SKM-1 treated with dmso at 0.1 percent for 144 hours (cell line): Measurements from ENCODE around the gene ATP4B.

Experiments
- DNase-seq: peaks from one replicate; lab custom pipeline; 2025; ENCODE audit not compliant: unreplicated experiment; lab: John Stamatoyannopoulos, UW

ATP4B gene

GRCh38 chr13:113643593-113643992, 14.4 kb downstream of the ATP4B start:
- no peak for DNase-seq

GRCh38 chr13:113642563-113642962, 15.4 kb downstream of the ATP4B start:
- no peak for DNase-seq

- no peak for DNase-seq
These were observed 16.6 kb downstream of the ATP4B start for GRCh38 chr13:113641426-113641825.

GRCh38 chr13:113639616-113640262, 18.3 kb downstream of the ATP4B start:
- no peak for DNase-seq

GRCh38 chr13:113638806-113639205, 19.2 kb downstream of the ATP4B start:
- DNase-seq = no peak

- DNase-seq = no peak
These were observed 19.7 kb downstream of the ATP4B start for GRCh38 chr13:113638173-113638746.

GRCh38 chr13:113637262-113638160, 20.5 kb downstream of the ATP4B start:
- DNase-seq = no peak

- no peak for DNase-seq
These were observed 21.6 kb downstream of the ATP4B start for GRCh38 chr13:113636266-113636963.

GRCh38 chr13:113635709-113636108, 22.3 kb downstream of the ATP4B start:
- no peak for DNase-seq

- no peak for DNase-seq
These were observed 23.0 kb downstream of the ATP4B start for GRCh38 chr13:113635048-113635420.

GRCh38 chr13:113634279-113635047, 23.5 kb downstream of the ATP4B start:
- DNase-seq = no peak

- no peak for DNase-seq
These were observed 24.5 kb downstream of the ATP4B start for GRCh38 chr13:113633485-113633873.

GRCh38 chr13:113632706-113633484, 25.1 kb downstream of the ATP4B start:
- no peak for DNase-seq

- no peak for DNase-seq
These were observed 26.5 kb downstream of the ATP4B start for GRCh38 chr13:113631341-113632095.

GRCh38 chr13:113630804-113631203, 27.2 kb downstream of the ATP4B start:
- DNase-seq = no peak

GRCh38 chr13:113630296-113630695, 27.7 kb downstream of the ATP4B start:
- DNase-seq = no peak

- DNase-seq = no peak
These were observed 28.1 kb downstream of the ATP4B start for GRCh38 chr13:113629866-113630265.

GRCh38 chr13:113628291-113629270, 29.4 kb downstream of the ATP4B start:
- DNase-seq = no peak
